Keratinocyte (primary cell): ENCODE data around the gene OTOP2. TPM values are rescaled to one million over a fixed set of nuclear protein-coding genes. Genes with fewer than 3 reads are reported as not detected.

Experiments
- DNase-seq: peaks from one replicate; pipeline ENCODE4 v3.0.0-alpha.2; 2011; ENCODE audit warnings: low read depth, missing footprints, low spot score
- FAIRE-seq: peaks from 2 replicates; lab custom pipeline; 2011; peaks lifted over from hg19 to GRCh38; lab: Jason Lieb, UNC
- H2AFZ ChIP-seq: 2 replicates; pipeline ENCODE4 v1.6.0; 2012; ENCODE audit warnings: low read length, control low read depth, inconsistent platforms; ENCODE audit not compliant: control insufficient read depth
- H3K27ac ChIP-seq: 2 replicates; pipeline ENCODE4 v1.5.1; 2011; ENCODE audit warnings: low read length; ENCODE audit not compliant: control insufficient read depth, insufficient read depth
- H3K27me3 ChIP-seq: 3 replicates; pipeline ENCODE4 v1.6.0; 2011; ENCODE audit warnings: low read length; ENCODE audit not compliant: control insufficient read depth, insufficient read depth; ENCODE audit errors: extremely low read depth
- H3K36me3 ChIP-seq, 2 experiments: 2 replicates in 1 of 2; 3 replicates in 1 of 2; pipeline ENCODE4 v1.5.1; 2011; ENCODE audit warnings: low read length in 2 of 2, mild to moderate bottlenecking in 1 of 2; ENCODE audit not compliant: control insufficient read depth in 2 of 2, insufficient read depth in 2 of 2; ENCODE audit errors: extremely low read depth in 1 of 2
- H3K4me1 ChIP-seq: 3 replicates; pipeline ENCODE4 v1.5.1; 2011; ENCODE audit warnings: low read length; ENCODE audit not compliant: control insufficient read depth, insufficient read depth; ENCODE audit errors: extremely low read depth
- H3K4me2 ChIP-seq: 3 replicates; pipeline ENCODE4 v1.6.0; 2011; ENCODE audit warnings: low read depth, low read length; ENCODE audit not compliant: control insufficient read depth, insufficient read depth; ENCODE audit errors: extremely low read depth
- H3K4me3 ChIP-seq, 3 experiments: fragments of 200-600 bp in 1 of 3; sonication (generic) in 1 of 3; 2 replicates in 2 of 3; 3 replicates in 1 of 3; pipeline ENCODE4 v1.5.1; 2011 to 2016; ENCODE audit warnings: low read length in 3 of 3, mild to moderate bottlenecking in 3 of 3, control low read depth in 2 of 3, inconsistent platforms in 1 of 3, low read depth in 1 of 3, mixed read lengths in 1 of 3, mixed run types in 1 of 3, moderate library complexity in 1 of 3; ENCODE audit not compliant: control insufficient read depth in 2 of 3, insufficient read depth in 2 of 3; ENCODE audit errors: extremely low read depth in 1 of 3
- H3K79me2 ChIP-seq: 2 replicates; pipeline ENCODE4 v1.6.0; 2012; ENCODE audit warnings: low read length; ENCODE audit not compliant: control insufficient read depth, insufficient read depth
- H3K9ac ChIP-seq: 3 replicates; pipeline ENCODE4 v1.6.0; 2011; ENCODE audit warnings: low read length; ENCODE audit not compliant: control insufficient read depth, insufficient read depth; ENCODE audit errors: extremely low read depth
- H3K9me1 ChIP-seq: 3 replicates; pipeline ENCODE4 v1.6.0; 2011; ENCODE audit warnings: low read length; ENCODE audit not compliant: control insufficient read depth, insufficient read depth; ENCODE audit errors: extremely low read depth
- H3K9me3 ChIP-seq: 2 replicates; pipeline ENCODE4 v1.5.1; 2012; ENCODE audit warnings: low read depth, low read length; ENCODE audit not compliant: control insufficient read depth
- H4K20me1 ChIP-seq: 3 replicates; pipeline ENCODE4 v1.6.0; 2011; ENCODE audit warnings: low read length; ENCODE audit not compliant: control insufficient read depth, insufficient read depth; ENCODE audit errors: extremely low read depth
- CTCF ChIP-seq, 3 experiments: IDR thresholded peaks in 1 of 3; conservative IDR thresholded peaks in 1 of 3; optimal IDR thresholded peaks in 1 of 3; 2 replicates in 2 of 3; 3 replicates in 1 of 3; pipeline versions ENCODE3 to v1.5.1; 2011; ENCODE audit warnings: low read length in 3 of 3, mild to moderate bottlenecking in 3 of 3, moderate library complexity in 2 of 3, control low read depth in 1 of 3, inconsistent platforms in 1 of 3; ENCODE audit not compliant: insufficient read depth in 2 of 3; ENCODE audit errors: extremely low read depth in 1 of 3
- EZH2 ChIP-seq: IDR thresholded peaks from one replicate; pipeline ENCODE4 v1.6.1; 2012; ENCODE audit warnings: inconsistent platforms, mild to moderate bottlenecking, low read length, moderate library complexity
- dilution Hi-C: fragments of 300-500 bp; cut with MboI; formaldehyde crosslinking; loops from one replicate; pipeline ENCODE4 v1.7.0; 2020; ENCODE audit warnings: low sequenced_read_pairs; ENCODE audit not compliant: extremely low pct_ligation_motif_present
- polyA plus RNA-seq, 5 experiments: library from polyadenylated mRNA; depleted of rRNA in 3 of 5; stranded (reverse) in 3 of 5; stranded (forward) in 1 of 5; unstranded in 1 of 5; fragments of >200 nt; gene quantifications; 1 replicate in 1 of 5; 2 replicates in 3 of 5; 3 replicates in 1 of 5; pipeline versions ENCODE4 v1.2.1 to v1.2.3, GENCODE V29; 2011 to 2012; ENCODE audit warnings: missing spikeins in 2 of 5, low read depth in 1 of 5, low replicate concordance in 1 of 5

The OTOP2 gene
- polyA plus RNA-seq, 1 donor (not counting 4 experiments of a cell fraction or from before 2014, with no cell fraction given), result not detected

- H3K4me1 ChIP-seq, result peaks cover 12% of the 10 kb centered on the region
- no peaks in the 10 kb centered on the region for H3K36me3 ChIP-seq
- H3K9me3 ChIP-seq, result no peaks in the 10 kb centered on the region
- peaks cover 8% of the 10 kb centered on the region for H3K27me3 ChIP-seq
- H3K4me3 ChIP-seq, result no peak overlapping the region
- H3K4me2 ChIP-seq, result no peak overlapping the region
- no peaks in the 10 kb centered on the region for H4K20me1 ChIP-seq
- TF ChIP-seq EZH2, result no peak
- no peak for TF ChIP-seq CTCF (optimal IDR thresholded peaks at IDR 0.05 in 1 of 3, IDR thresholded peaks at IDR 0.05 in 1 of 3, conservative IDR thresholded peaks at IDR 0.05 in 1 of 3; ENCODE audit: extremely low read depth in 1 of 3, insufficient read depth in 2 of 3, low read length in 3 of 3)
- H2AFZ ChIP-seq, result no peak overlapping the region
- H3K9me1 ChIP-seq, result no peaks in the 10 kb centered on the region
- FAIRE-seq (no peak), DNase-seq (no peak)
- dilution Hi-C loops, result no loop called here
- no peak overlapping the region for H3K27ac ChIP-seq
- H3K79me2 ChIP-seq, result no peaks in the 10 kb centered on the region
- H3K9ac ChIP-seq, result no peak overlapping the region
Measured at GRCh38 chr17:74917430-74917829, 6.6 kb upstream of the OTOP2 start.

- FAIRE-seq (no peak), DNase-seq (no peak)
- TF ChIP-seq CTCF (optimal IDR thresholded peaks at IDR 0.05 in 1 of 3, IDR thresholded peaks at IDR 0.05 in 1 of 3, conservative IDR thresholded peaks at IDR 0.05 in 1 of 3; ENCODE audit: extremely low read depth in 1 of 3, insufficient read depth in 2 of 3, low read length in 3 of 3) (no peak), EZH2 (no peak)
- H3K9me3 ChIP-seq, result no peaks in the 10 kb centered on the region
- dilution Hi-C loops, result no loop called here
- no peaks in the 10 kb centered on the region for H3K79me2 ChIP-seq
- no peaks in the 10 kb centered on the region for H3K36me3 ChIP-seq
- H4K20me1 ChIP-seq, result no peaks in the 10 kb centered on the region
- no peak overlapping the region for H3K4me3 ChIP-seq
- peaks cover 17% of the 10 kb centered on the region for H3K4me1 ChIP-seq
- no peak overlapping the region for H3K9ac ChIP-seq
- no peak overlapping the region for H3K27ac ChIP-seq
- H3K27me3 ChIP-seq, result peaks cover 20% of the 10 kb centered on the region
- H2AFZ ChIP-seq, result no peak overlapping the region
- H3K4me2 ChIP-seq, result no peak overlapping the region
- no peaks in the 10 kb centered on the region for H3K9me1 ChIP-seq
Measured at GRCh38 chr17:74918906-74919305, 5.2 kb upstream of the OTOP2 start.
